Gastrocnemius medialis (tissue), 4 donors: ENCODE results near the gene DISC1. TPM values are rescaled to one million over a fixed set of nuclear protein-coding genes. Genes with fewer than 3 reads are reported as not detected.

Experiments
- ATAC-seq, 2 donors: fragments of 150-250 bp; one replicate each; pipeline ENCODE4 v1.9.1; 2016
- DNase-seq, 2 donors: peaks; one replicate each; pipeline ENCODE4 v3.0.0-alpha.2; 2019
- H3K27ac ChIP-seq, 4 donors: fragments of 200-600 bp; sonication (generic); 1 replicate in 1 of 4; 2 replicates in 3 of 4; pipeline ENCODE4 v1.5.1; 2016 to 2018; ENCODE audit warnings: mild to moderate bottlenecking in 2 of 4, moderate library complexity in 1 of 4
- H3K27me3 ChIP-seq, 3 donors: fragments of 200-600 bp; sonication (generic) in 2 of 3; 1 replicate in 1 of 3; 2 replicates in 2 of 3; pipeline versions ENCODE4 v1.5.1 to v1.6.0; 2016 to 2019; ENCODE audit warnings: mild to moderate bottlenecking in 1 of 3, moderate library complexity in 1 of 3
- H3K36me3 ChIP-seq, 2 donors: fragments of 200-600 bp; sonication (generic) in 1 of 2; one replicate each; pipeline ENCODE4 v1.5.1; 2017 to 2018
- H3K4me1 ChIP-seq, 2 donors: fragments of 200-600 bp; sonication (generic) in 1 of 2; one replicate each; pipeline ENCODE4 v1.5.1; 2016 to 2017; ENCODE audit warnings: mild to moderate bottlenecking in 2 of 2
- H3K4me3 ChIP-seq, 4 donors: fragments of 200-600 bp; sonication (generic) in 3 of 4; 1 replicate in 1 of 4; 2 replicates in 3 of 4; pipeline ENCODE4 v1.5.1; 2016 to 2019; ENCODE audit warnings: mild to moderate bottlenecking in 2 of 4
- H3K9me3 ChIP-seq, 3 donors: fragments of 200-600 bp; sonication (generic) in 2 of 3; 1 replicate in 1 of 3; 2 replicates in 2 of 3; pipeline ENCODE4 v1.5.1; 2016 to 2019
- CTCF ChIP-seq, 5 experiments: fragments of 450-650 bp in 3 of 5; fragments of 200-600 bp in 2 of 5; sonication (generic) in 2 of 5; IDR thresholded peaks in 4 of 5; conservative IDR thresholded peaks in 1 of 5; 1 replicate in 4 of 5; 2 replicates in 1 of 5; pipeline ENCODE4 v1.5.1; 2016 to 2019; ENCODE audit warnings: antibody characterized with exemption in 5 of 5, mild to moderate bottlenecking in 3 of 5, moderate library complexity in 3 of 5
- POLR2A ChIP-seq, 2 donors: fragments of 450-650 bp; IDR thresholded peaks; one replicate each; pipeline ENCODE4 v1.6.1; 2017; ENCODE audit warnings: antibody characterized with exemption in 2 of 2, mild to moderate bottlenecking in 2 of 2, moderate library complexity in 2 of 2
- in situ Hi-C, 4 donors: fragments of 200-750 bp; cut with MboI; loops; one replicate each; pipeline versions ENCODE4 v1.15.0 to v1.8.0; 2017; ENCODE audit warnings: low sequenced_read_pairs in 4 of 4
- intact Hi-C: fragments of 100-400 bp; cut with DNase I; formaldehyde crosslinking; loops from one replicate; pipeline ENCODE4 v1.15.1; 2023; ENCODE audit warnings: low total_unique reads
- total RNA-seq, 4 donors: library from RNA; depleted of rRNA; stranded (reverse); fragments of >200 nt; gene quantifications; one replicate each; pipeline versions ENCODE4 v1.1.0 to v1.2.3, GENCODE V29; 2016

DISC1 gene
- total RNA-seq, 4 donors from 2014 or later, result 2.3 to 5.8 (median 2.6) TPM

GRCh38 chr1:231933711-231934626 lies 307.4 kb downstream of the DISC1 start:
- Histone ChIP-seq H3K4me3 (no peak overlapping the region), H3K27ac (no peak overlapping the region), H3K4me1 (peaks cover 10 to 15% of the 10 kb centered on the region in 2 donors), H3K27me3 (no peaks in the 10 kb centered on the region), H3K9me3 (peaks cover 0 to 6% (median 0%) of the 10 kb centered on the region in 3 donors), H3K36me3 (no peaks in the 10 kb centered on the region)
- ATAC-seq (no peak), DNase-seq (no peak)
- in situ Hi-C loops, result no loop called here
- intact Hi-C loops, result no loop called here
- no peak for TF ChIP-seq POLR2A (IDR thresholded peaks at IDR 0.05)
- no peak for TF ChIP-seq CTCF (IDR thresholded peaks at IDR 0.05 in 4 of 5, conservative IDR thresholded peaks at IDR 0.05 in 1 of 5)

GRCh38 chr1:231934797-231935196 lies 308.2 kb downstream of the DISC1 start:
- Histone ChIP-seq H3K27me3 (no peaks in the 10 kb centered on the region), H3K36me3 (no peaks in the 10 kb centered on the region), H3K4me3 (no peak overlapping the region), H3K4me1 (peaks cover 10 to 12% of the 10 kb centered on the region in 2 donors), H3K9me3 (peaks cover 0 to 6% (median 0%) of the 10 kb centered on the region in 3 donors), H3K27ac (no peak overlapping the region)
- in situ Hi-C loops, result no loop called here
- TF ChIP-seq CTCF (IDR thresholded peaks at IDR 0.05 in 4 of 5, conservative IDR thresholded peaks at IDR 0.05 in 1 of 5), result no peak
- no peak for TF ChIP-seq POLR2A (IDR thresholded peaks at IDR 0.05)
- no peak for DNase-seq
- no peak for ATAC-seq
- intact Hi-C loops, result no loop called here

- peaks cover 9 to 10% of the 10 kb centered on the region in 2 donors for H3K4me1 ChIP-seq
- in situ Hi-C loops, result no loop called here
Measured at GRCh38 chr1:231935856-231936255, 309.3 kb downstream of the DISC1 start.

GRCh38 chr1:231936983-231937775 lies 310.6 kb downstream of the DISC1 start:
- Histone ChIP-seq H3K36me3 (no peaks in the 10 kb centered on the region), H3K27me3 (no peaks in the 10 kb centered on the region), H3K9me3 (peaks cover 0 to under 1% (median 0%) of the 10 kb centered on the region in 3 donors), H3K4me1 (peaks cover 9 to 10% of the 10 kb centered on the region in 2 donors), H3K4me3 (no peak overlapping the region), H3K27ac (no peak overlapping the region)
- in situ Hi-C loops, result no loop called here
- intact Hi-C loops, result no loop called here
- DNase-seq, result peak; percentile 7 to 36
- TF ChIP-seq POLR2A (IDR thresholded peaks at IDR 0.05), result no peak
- TF ChIP-seq CTCF (IDR thresholded peaks at IDR 0.05 in 4 of 5, conservative IDR thresholded peaks at IDR 0.05 in 1 of 5), result no peak
- peak in 1 of 2 donors; percentile 51 for ATAC-seq

More at GRCh38 chr1:231935856-231936255, 309.3 kb downstream of the DISC1 start:
- Histone ChIP-seq H3K9me3 (peaks cover 0 to 6% (median 0%) of the 10 kb centered on the region in 3 donors), H3K27me3 (no peaks in the 10 kb centered on the region), H3K27ac (no peak overlapping the region), H3K36me3 (no peaks in the 10 kb centered on the region), H3K4me3 (no peak overlapping the region)
- no peak for TF ChIP-seq POLR2A (IDR thresholded peaks at IDR 0.05)
- no peak for TF ChIP-seq CTCF (IDR thresholded peaks at IDR 0.05 in 4 of 5, conservative IDR thresholded peaks at IDR 0.05 in 1 of 5)
- DNase-seq, result no peak
- ATAC-seq, result no peak
- intact Hi-C loops, result no loop called here
